ENCODE data around the gene CROCC2.
"Not testable (repeated sequence)": the region's sequence is repeated elsewhere in the genome, so short reads cannot be mapped to it uniquely, and the experiment has no call there.

CROCC2 gene

GRCh38 chr2:240970816-240971215, 64.7 kb downstream of the CROCC2 start:
- DNase-seq: no peak

- DNase-seq: no peak
These were observed 66.1 kb downstream of the CROCC2 start for GRCh38 chr2:240972201-240972600.

GRCh38 chr2:240972636-240973521, 66.7 kb downstream of the CROCC2 start:
- no peak for DNase-seq

DNA sequence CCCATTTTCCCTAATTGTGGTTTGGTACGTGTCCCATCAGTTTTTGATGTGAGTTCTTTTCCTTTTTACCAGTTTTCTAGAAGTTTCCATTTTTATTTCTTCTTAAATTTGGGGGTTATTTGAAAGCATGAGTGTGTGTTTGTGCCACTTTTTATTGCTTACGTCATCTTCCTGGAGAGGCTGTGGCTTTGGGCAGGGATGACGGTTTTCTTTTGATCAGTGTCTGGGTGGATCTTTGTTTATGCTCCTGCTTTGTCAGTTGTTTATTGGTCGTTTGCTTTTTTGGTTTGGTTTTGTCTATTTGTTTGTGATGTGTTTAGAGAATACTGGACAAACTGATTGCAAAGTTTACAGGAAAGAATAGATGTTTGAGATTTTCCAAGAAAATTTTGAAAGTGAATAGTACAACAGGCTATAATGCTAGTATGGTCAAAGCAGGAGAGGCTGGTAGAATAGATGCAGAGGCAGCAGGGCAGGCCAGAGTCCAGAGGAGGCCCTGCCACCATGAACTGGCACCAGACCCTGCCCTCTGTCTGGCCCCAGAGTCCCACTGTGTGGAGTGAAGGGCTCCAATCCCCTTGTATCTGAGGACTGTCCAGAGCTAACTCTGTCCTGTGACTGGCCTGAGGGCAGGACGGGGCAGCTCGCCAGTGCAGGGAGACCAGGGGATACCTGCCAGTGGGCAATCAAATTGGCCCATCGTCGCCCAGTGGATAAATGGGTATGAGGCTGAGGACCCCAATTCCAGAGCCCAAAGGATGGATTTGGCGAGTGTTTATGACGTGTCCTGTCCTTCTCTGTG, 68.8 kb downstream of the CROCC2 start:
- DNase-seq: no peak

DNA sequence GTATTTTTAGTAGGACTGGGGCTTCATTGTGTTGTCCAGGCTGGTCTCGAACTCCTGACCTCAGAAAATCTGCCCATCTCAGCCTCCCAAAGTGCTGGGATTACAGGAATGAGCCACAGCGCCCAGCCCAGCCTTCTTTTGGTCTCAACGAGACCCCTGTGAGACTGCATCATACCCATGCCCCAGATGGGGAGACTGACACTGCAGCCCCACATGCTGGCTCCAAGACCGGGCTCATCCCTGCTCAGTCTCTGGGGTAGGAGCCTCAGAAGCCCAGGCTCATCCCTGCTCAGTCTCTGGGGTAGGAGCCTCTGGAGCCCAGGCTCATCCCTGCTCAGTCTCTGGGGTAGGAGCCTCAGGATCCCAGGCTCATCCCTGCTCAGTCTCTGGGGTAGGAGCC, 69.8 kb downstream of the CROCC2 start:
- not testable (repeated sequence) for DNase-seq

DNA sequence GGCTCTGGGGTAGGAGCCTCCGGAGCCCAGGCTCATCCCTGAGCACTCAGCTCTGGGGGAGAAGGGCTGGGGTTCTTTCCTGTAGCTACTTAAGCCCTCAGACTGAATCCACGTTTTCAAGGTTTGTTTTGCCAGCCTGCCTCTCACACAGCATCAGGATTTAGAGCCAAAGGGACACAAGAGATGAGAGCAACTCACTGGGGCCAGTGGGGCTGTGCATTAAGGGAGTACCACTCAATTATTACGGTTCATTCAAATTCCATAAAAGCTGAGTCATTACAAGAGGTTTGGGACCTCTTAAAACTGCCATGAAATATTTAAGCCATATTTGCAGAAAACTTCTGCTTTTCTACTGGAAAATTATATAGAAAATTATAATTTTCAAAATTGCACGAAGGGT, 75.1 kb downstream of the CROCC2 start:
- no peak for DNase-seq

DNA sequence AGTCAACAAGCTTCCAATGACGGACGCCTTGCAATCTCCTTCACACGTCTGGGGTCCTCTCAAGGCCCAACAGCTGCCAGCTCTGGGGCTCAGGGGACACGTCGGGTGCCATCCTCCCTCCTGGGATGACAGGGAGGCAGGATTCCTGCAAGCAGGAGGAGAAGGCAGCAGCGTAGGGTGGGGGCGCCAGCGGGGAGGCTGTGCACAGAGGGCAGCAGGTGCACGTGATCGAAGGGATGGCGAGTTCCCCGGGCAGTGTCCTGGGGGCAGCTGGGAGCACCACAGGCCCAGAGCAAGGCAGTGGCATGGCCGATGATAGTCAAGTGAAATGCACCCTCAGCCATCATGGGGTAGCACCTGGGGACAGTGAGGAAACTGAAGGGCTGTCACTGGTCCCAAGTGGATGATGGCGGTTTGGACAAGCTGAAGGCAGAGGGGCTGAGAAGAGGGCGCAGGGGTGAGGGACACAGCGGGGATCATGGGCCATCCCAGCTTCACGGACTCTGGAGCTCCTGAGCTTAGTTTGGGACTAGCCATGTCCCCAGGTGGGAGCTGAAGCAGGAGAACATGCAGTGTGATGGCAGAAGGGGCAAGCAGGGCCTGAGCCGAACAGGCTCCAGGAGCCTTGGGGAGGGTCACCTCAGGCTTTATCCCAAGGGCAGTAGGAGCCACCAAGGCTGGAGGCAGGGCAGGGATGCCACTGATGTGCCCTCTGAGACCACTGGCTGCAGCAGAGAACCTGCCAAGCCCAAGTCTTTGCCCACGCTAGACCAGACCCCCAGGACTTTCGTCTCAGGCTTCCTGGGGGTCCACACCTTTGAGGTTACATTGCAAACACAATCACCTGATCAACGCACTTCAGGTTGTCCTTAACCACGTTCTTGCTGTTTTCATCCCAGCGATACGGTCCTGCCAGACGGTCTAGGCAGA, 76.0 kb downstream of the CROCC2 start:
- no peak for DNase-seq

- DNase-seq: no peak
These were observed 76.7 kb downstream of the CROCC2 start for GRCh38 chr2:240982821-240983281.

- no peak for DNase-seq
These were observed 77.3 kb downstream of the CROCC2 start for GRCh38 chr2:240983361-240983995.

DNA sequence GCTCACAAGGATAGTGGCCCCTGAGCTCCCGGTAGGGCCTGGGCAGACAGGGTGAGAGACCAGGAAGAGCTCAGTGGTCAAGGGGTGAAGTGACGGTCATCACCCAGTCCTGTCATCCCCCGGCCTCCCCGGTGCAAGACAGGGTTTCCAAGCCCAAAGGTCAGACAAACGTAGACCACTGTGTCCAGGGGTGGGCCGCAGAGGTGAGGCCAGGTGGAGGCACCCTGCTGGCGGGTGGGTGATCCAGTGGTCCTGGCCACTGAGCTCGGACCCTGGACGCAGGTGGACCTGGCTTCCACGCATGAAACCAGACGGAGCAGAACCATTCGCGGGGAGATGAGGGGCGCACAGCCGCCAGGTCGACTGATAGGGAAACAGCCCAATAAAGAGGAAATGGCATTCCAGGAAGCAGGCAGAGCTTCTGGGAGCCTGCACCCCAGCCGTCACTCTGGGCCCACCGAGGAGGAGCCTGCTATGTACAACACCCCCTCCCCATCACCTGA, 77.9 kb downstream of the CROCC2 start:
- no peak for DNase-seq

DNA sequence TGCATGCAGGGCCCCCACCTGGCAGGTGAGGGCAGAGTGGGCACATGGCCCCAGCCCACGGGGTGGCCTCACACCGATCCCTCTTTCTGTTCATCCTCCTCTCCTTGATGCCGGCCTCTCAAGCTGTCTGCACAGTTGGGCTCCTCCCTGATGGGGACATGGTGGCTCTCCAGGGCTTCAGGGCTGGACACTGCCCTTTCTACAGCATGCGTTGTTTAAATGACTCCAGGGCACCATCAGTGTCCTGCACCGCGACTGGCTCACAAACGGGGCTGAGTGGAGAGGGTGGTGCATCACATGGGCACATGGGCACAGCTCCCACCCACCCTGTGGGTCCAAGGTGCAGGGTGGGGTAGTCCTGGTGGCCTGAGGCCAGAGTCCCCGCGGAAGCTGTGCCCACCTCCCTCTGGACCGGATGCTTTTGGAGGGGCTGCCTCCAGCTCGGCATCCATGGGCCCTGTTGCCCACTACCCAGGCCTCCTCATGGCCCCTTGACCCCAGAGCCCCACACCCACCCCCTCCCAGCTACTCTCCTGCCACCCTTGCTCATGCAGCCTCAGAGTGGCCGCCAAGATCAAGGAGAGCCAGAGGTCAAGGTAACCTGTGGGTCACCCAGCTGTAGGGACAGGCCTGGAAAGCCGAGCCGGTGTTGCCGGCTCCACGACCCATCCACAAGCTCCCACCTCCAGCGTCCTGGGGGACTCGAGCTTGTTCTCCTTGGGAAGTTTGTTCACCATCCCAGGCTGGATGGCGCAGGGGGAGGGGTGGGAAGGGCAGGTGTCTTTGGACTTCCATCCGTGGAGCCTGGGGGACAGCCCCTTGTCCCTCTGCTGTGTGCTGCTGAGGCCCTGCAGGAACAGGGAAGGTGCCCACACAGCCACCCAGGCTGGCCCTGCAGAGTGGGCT, 80.0 kb downstream of the CROCC2 start:
- DNase-seq: no peak

- DNase-seq: no peak
These were observed 80.8 kb downstream of the CROCC2 start for GRCh38 chr2:240986787-240987411.

DNA sequence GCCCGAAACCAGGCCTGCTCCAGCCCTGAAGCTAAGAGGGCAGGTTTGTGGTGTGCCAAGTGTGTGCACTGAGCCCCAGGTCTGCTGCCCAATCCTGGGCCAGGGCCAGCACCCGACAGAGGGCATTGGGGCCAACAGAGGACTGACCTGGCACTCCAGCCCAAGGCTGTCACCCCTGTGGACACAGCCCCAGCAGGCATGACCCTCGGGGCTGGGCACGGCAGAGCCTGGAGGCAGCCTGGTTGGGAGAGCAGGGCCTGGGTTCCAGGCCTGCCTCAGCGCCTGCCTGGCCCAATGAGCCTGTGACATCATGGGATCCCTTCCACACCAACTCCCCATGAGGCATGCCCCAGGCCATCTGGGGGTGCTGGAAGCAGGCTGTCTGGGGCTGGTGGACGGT, 81.5 kb downstream of the CROCC2 start:
- no peak for DNase-seq

DNA sequence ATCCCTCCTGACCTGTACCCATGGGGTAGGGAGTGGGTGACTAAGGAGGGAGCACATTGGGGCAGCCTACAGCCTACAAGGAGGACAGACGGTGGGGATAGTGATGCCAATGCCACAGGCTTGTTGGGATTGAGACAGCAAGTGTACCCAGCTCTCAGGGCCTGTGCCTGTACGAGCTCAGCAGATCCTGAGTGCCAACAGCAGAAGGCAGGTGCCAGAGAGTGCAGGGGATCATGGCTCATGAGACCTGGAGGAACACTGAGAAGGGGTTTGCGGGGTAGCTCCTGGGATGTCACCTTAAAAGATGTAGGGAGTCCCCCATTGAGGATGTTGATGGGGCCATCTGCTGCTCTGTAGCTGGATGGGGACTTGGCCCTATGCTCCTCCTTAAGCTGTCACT, 82.0 kb downstream of the CROCC2 start:
- DNase-seq: no peak

- no peak for DNase-seq
These were observed 82.6 kb downstream of the CROCC2 start for GRCh38 chr2:240988571-240989271.

DNA sequence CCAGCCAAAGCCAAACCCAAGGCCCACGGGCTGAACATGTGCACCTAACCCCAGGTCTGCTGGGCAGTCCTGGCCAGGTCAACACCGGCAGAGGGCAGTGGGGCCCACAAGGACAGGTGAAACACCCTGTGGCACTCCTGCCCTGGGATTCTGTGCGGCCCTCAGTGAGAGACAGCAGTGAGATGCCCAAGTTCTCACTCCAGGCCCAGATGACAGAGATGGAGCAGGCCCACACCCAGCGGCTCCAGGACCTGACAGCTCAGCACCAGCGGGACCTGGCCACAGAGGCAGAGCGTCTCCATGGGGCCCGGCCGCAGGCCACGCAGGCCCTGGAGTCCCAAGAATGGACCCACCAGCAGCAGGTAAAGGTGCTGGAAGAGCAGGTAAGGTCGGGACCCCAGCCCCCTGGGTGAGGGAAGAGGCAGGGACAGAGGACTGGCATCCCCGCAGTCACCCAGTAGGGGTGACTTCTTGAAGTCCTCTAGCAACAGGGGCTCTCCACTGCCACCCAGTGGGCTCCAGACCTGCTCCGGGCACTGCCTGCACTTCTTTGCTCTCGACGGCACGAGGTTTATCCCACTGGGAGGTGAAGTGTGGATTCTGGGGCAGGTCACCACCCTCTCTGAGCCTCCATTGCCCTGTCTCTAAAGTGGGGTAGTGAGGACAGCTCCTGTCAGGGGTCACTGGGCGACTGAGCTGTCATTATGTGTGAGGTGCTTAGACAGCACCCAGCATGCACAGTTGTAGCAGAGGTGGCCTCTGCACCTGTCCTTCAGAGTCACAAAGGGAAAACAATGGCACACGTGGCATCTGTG, 83.5 kb downstream of the CROCC2 start:
- no peak for DNase-seq

GRCh38 chr2:240990266-240990529, 84.1 kb downstream of the CROCC2 start:
- DNase-seq: no peak

GRCh38 chr2:240990726-240991377, 84.7 kb downstream of the CROCC2 start:
- DNase-seq: no peak
